HG02938 (cell line): ENCODE data around the gene TJAP1.

Experiments
- ATAC-seq: cut with Tn5 transposase; IDR thresholded peaks from one replicate; pipeline ENCODE4 v1.9.1; 2021; ENCODE audit warnings: mild to moderate bottlenecking, moderate library complexity; ENCODE audit not compliant: unreplicated experiment

TJAP1 gene, protein sequence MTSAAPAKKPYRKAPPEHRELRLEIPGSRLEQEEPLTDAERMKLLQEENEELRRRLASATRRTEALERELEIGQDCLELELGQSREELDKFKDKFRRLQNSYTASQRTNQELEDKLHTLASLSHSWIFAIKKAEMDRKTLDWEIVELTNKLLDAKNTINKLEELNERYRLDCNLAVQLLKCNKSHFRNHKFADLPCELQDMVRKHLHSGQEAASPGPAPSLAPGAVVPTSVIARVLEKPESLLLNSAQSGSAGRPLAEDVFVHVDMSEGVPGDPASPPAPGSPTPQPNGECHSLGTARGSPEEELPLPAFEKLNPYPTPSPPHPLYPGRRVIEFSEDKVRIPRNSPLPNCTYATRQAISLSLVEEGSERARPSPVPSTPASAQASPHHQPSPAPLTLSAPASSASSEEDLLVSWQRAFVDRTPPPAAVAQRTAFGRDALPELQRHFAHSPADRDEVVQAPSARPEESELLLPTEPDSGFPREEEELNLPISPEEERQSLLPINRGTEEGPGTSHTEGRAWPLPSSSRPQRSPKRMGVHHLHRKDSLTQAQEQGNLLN

DNA sequence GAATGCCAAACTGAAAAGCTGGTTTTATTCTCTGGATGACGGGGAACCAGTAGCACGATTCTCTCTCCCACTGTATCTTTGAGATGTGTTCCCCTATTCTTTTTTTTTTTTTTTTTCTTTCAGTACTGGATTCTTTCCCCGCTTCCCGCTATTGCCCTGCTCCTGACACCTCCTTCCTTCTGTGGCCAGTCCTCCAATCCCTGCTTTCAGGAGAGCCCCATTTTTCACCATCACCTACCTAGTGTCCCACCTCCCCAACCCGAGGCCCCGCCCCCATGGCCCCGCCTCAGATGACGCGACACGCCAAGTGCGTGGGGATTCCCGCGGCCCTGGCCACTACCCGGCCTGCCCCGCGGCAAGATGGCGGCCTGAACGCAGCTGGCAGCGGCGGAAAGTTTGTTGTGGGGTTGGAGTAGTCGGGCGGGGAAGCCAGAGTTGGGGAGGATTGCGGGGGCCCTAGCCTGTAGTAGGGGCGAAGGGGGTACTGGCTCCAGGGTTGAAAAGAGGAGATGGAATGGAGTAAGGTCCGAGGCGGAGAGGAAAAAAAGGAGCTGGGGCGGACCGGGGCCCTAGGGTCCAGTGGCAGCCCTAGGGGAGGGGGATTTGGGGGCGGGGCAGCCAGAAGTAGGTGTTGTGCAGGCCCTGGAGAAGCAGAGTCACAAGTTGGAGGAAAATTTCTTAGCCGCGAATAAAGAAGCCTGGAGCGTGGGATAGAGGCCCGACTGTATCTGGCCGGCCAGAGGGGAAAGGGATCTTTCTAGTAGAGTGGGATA, at the start of gene TJAP1:
Gene TJAP1, plus strand, starts transcription at position 336 of the 773 bp plus-strand sequence. CDS start 21,432 bp downstream, outside the sequence.
- ATAC-seq, result peak; percentile 78

DNA sequence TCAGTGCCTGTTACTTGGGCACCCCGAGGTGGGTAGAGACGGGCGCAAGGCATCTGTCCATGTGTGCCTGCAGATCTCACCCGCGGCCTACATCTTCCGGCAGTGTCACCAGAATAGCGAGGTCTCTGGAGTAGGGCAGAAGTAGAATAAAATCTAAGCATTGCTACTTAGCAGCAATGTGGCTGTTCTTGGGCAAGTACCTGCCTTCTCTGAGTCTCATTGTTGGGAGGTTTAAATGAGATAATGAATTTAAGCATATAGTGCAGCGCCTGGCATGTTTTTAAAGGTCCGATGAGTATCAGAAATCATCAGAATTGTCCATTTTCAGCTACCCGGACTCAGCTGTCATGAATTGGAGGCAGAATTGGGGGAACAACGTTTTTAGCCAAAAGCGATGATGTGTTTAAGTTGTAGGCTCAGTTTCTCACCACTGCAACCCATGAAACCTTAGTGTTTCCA, 49.2 kb upstream of the TJAP1 start:
- ATAC-seq, result no peak

DNA sequence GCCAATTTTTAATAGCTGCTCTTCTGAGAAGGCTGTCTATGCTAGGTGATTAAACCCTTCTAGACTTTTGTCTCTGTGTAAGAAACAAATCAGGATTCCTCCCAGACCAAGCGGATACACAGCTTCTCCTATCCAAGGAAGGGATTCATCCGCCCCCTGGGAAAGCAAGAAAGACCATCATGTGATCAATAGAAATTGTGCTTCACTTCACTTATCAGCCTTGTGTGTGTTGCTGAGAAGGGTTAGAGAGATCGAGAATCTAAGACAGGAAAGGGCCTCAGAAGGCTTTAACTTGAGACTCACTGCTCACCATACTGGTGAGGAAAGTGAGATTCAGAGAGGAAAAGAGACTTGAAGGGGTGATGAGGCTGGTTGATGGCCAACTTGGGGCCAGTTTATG, 48.5 kb upstream of the TJAP1 start:
- ATAC-seq, result no peak

DNA sequence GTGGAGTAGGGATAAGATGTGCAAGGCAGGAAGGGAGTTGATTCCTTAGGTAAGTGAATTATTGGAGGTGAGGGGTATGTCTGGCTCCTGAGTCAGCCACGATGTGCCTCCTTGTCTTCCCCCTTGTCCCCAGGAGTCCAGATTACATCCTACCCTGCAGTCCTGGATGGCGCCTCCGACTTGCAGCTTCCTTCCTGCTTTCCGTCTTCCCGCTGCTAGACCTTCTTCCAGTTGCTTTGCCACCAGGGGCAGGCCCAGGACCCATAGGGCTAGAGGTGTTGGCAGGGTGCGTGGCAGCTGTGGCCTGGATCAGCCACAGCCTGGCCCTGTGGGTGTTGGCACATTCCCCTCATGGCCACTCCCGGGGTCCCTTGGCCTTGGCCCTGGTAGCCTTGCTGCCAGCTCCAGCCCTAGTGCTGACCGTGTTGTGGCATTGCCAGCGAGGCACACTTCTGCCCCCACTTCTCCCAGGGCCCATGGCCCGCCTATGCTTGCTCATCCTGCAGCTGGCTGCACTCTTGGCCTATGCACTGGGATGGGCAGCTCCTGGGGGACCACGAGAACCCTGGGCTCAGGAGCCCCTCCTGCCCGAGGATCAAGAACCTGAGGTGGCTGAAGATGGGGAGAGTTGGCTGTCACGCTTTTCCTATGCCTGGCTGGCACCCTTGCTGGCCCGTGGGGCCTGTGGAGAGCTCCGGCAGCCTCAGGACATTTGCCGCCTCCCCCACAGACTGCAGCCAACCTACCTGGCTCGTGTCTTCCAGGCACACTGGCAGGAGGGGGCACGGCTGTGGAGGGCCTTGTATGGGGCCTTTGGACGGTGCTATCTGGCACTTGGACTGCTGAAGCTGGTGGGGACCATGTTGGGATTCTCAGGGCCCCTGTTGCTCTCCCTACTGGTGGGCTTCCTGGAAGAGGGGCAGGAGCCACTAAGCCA, 45.1 kb upstream of the TJAP1 start:
- no peak for ATAC-seq

DNA sequence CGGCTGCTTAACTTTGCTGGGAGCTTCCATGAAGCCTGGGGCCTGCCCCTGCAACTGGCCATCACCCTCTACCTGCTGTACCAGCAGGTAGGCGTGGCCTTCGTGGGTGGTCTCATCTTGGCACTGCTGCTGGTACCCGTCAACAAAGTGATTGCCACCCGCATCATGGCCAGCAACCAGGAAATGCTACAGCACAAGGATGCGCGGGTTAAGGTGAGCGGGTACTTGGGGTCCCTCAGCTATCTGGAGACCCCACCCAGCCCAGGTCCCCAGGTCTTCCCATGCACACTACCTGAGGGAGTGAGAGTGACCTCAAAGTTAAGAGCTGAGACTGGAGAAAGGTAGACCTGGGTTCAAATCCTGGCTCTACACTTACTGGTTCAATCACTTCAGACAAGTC, 44.2 kb upstream of the TJAP1 start:
- ATAC-seq, result no peak

DNA sequence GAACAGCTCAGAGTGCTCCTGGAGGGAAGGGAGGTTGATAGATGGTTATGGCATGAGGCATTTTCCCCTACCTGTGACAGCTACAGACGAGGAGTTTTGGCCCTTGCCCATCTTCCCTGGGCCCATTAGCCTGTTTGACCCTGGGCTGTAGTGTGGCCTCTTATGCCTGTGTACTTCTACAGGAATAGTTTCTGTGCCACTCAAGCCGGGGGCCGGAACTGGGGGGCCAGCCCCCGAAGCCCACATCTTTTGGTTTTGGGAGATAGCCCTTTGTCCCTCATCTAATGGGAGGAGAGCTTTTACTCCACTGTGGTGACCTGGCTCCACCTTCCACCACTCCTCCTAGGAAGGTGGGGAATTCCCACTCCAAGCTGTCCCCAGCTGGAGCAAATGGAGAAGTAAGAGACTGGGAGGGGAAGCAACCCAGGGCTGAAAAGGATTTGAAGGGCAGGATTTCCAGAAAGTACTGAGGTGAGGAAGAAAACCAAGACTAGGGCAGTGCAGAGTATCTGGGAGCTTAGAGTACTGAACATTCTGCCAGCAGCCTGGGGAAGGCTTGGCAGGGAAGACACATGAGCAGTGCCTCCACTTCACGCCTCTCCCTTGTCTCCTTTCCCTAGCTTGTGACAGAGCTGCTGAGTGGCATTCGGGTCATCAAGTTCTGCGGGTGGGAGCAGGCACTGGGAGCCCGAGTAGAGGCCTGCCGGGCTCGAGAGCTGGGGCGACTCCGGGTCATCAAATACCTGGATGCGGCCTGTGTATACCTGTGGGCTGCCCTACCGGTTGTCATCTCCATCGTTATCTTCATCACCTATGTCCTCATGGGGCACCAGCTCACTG, 43.1 kb upstream of the TJAP1 start:
- no peak for ATAC-seq

DNA sequence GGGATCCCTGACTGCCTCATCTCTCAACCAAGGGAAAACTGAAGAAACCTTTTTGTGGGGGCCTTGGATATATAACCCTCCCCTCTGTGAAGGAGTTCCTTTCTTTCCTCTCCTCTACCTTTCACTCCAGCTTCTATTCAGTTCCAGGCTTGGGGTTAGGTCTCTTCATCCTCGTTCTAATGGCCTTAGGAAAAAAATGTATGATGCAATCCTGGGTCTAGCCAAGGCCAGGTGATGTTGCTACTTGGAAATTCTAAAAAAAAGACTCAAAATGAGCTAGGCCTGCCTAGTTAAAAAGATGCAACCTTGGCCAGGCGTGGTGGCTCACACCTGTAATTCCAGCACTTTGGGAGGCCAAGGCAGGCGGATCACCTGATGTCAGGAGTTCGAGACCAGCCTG, 42.4 kb upstream of the TJAP1 start:
- no peak for ATAC-seq

DNA sequence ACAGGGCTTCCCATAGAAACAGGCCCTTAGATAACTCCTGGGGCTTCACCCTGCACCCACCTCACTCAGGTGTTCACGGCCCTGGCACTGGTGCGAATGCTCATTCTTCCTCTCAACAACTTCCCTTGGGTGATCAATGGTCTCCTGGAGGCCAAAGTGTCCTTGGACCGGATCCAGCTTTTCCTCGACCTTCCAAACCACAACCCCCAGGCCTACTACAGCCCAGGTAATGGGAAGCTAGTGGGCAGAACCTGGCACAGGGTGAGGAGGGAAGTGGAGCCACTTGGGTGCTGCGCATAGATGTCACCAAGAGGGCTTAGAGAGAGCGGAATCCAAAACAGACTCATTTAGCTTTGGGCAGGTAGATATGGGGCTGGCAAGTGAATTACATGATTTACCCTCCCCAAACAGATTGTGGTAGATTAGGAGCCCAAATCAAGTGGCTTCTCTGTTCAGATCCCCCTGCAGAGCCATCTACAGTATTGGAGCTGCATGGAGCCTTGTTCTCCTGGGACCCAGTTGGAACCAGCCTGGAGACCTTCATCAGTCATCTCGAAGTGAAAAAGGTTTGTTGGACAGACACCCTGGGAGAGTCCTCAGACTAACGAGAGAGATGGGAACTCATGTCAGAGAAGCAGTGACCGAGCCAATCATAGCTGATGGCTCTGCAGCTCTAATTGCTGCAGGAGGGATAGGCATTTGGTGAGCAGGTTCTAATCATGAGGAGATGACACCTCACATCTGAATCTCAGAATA, 41.5 kb upstream of the TJAP1 start:
- ATAC-seq, result no peak

DNA sequence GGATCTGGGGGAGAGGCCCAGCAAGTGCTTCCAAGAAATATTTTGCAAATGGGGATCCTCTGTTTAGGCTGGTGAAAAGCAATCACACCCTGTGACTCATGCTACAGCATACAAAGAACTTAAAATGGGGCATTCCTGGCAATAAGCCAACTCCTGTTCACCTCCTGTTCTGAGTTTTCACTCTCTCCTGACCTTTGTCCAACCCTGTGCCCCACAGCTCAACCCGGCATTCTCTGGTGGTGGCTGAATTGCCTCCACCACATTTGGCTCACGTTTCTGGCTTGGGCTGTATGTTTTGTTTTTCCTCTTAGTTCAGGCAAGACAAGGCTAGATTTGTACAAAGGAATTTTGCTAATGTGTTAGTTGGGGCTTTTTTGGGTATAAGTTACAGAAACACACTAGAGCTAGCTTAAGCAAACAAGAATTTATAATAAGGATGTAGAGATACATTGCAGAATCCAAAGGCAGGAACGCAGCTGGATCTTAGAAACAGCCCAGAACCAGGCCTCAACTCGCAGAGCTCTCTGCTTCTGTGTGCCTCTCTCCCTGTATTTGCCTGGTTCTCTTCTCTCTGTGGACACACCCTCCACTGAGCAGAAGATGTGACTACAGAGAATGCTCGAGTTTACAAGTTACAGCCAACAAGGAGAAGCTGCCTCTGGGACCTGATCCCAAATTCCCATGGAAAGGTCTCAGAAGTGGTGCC, 40.6 kb upstream of the TJAP1 start:
- ATAC-seq, result no peak

DNA sequence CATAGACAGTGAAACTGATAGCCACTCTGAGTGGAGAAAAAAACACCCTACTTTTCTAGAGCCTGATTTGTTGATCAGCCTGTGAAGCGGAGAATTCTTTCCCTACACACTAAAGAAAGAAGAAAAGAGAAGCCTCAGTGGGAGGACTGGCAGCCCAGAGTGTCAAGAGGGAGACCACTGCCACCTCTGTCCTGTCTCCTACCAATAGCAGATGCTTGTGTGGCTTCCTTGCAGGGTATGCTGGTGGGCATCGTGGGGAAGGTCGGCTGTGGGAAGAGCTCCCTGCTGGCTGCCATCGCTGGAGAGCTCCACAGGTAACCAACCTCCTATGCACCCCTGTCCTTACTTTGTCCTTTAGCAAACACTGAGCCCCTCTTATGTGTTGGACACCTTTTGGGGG, 39.7 kb upstream of the TJAP1 start:
- ATAC-seq, result no peak

DNA sequence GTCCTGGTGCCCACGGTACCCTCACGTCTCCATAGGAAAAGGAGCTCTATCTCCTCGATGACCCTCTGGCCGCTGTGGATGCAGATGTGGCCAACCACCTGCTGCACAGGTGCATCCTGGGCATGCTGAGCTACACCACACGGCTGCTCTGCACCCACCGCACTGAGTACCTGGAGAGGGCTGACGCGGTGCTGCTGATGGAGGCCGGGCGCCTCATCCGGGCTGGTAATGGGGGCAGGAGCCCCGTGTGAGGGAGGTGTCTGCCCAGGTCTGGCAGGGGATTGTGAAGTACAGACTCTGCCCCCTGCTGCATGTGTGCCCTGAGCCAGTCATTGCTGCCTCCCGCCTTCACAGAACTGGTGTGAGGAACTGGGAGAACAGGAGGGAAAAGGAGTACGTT, 34.4 kb upstream of the TJAP1 start:
- ATAC-seq, result no peak

DNA sequence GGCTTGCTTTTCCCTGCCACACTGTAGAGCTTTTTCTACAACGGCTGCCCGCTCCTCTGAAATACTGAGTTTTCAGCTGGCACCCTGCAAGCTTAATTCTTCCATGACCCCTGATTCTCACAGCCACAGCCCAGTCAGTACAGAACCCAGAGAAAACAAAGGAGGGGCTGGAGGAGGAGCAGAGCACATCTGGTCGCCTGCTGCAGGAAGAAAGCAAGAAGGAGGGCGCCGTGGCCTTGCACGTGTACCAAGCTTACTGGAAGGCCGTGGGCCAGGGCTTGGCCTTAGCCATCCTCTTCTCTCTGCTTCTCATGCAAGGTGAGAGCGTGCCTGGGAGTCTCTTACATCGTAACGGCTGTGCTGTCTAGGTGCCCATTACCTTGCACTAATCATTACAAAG, 33.3 kb upstream of the TJAP1 start:
- no peak for ATAC-seq

DNA sequence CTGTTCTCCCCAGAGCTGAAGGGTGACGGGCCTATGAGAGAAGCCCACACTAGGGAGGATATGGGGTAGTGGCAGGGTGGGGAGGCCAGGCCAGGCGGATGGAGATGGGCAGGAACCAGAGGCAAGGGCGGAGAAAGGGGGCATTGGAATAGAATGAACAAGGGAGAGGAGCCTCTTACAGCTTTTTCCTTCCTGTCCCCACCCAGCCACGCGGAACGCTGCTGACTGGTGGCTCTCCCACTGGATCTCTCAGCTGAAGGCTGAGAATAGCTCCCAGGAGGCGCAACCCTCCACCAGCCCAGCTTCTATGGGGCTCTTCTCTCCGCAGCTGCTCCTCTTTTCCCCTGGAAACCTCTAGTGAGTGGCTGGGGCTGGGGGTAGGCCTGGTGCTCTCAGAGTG, 32.8 kb upstream of the TJAP1 start:
- no peak for ATAC-seq

DNA sequence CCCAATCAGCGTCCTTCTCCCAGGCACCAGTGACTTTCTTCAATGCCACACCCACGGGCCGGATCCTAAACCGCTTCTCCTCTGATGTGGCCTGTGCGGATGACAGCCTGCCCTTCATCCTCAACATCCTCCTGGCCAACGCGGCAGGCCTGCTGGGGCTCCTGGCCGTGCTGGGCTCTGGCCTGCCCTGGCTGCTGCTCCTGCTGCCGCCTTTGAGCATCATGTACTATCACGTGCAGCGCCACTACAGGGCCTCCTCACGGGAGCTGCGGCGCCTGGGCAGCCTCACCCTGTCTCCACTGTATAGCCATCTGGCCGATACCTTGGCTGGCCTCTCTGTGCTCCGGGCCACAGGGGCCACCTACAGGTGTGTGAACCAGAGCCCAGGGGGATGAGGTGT, 31.8 kb upstream of the TJAP1 start:
- no peak for ATAC-seq

DNA sequence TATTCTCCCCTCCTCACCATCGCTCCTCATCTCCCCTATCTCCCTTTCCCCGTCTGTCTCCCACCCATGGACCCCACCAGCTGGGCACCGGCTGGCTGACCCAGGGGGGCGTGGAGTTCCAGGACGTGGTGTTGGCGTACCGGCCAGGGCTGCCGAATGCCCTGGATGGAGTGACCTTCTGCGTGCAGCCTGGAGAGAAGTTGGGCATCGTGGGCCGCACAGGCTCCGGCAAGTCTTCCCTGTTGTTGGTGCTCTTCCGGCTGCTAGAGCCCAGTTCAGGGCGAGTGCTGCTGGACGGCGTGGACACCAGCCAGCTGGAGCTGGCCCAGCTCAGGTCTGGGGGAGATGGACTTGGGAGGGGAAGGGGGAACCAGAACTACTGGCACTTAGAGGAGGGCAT, 29.8 kb upstream of the TJAP1 start:
- no peak for ATAC-seq

DNA sequence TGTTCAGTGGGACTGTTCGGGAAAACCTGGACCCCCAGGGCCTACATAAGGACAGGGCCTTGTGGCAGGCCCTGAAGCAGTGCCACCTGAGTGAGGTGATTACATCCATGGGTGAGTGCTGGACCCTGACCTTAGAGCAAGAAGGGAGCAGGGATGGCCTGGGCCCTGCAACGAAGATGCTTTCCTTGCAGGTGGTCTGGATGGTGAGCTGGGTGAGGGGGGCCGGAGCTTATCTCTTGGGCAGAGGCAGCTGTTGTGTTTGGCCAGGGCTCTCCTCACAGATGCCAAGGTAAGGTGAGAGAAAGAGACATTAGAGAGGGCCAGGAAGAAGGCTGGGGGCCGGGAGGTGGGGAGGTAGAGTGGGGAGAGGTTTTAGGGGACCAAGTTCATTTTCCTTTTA, 28.5 kb upstream of the TJAP1 start:
- ATAC-seq, result no peak

DNA sequence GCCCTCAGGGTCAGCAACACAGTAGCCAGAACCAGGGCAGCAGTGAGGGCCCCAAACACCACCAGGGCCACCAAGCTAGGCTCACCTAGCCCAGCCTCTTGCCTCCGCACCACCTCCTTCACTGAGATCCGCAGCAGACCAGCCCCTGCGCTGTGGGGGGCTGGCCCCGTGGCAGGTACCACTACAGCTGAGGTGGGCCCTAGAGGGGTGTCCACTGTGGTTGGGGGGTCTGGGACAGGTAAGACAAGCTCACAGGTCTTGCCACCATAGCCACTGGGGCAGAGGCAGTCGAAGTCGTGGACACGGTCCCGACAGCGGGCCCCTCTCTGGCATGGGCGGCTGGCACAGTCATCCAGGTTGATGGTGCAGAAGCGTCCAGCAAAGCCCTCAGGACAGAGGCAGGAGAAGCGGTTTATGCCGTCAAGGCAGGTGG, 26.7 kb upstream of the TJAP1 start:
- no peak for ATAC-seq

DNA sequence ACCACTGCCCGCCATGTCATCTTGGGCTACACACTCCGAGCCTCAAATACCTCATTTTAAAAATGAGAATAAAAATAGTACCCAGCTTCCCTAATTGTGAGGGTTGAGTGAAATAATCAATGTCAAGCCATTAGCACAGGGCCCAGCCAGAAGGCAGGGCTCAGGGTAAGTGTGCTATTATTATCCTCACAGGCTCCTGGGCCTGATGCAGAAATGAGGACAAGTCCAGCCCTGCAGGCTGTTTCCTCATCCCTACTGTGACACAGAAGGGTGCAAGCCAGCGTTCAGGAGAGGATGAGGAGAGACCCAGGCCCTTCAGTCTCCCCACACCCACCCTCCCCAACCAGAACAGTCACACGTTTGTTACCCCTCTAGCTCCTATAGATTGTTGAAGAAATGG, 26.0 kb upstream of the TJAP1 start:
- no peak for ATAC-seq

DNA sequence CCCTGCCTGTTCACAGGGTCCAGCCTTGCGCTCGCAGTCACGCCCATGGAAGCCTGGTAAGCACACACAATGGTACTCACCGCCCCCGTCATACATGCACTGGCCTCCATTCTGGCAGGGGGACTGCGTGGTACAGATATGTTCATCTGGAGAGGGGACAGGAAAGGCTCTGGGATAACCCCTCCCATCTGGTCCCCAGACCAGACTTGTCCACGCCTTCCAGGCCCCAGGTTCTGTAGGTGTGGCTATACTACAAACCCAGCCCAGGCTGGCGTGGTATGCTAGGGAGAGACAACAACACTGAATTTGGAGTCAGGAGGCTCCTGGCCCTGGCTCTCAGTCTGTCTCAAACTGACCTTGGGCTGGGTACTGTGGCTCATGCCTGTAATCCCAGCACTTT, 25.4 kb upstream of the TJAP1 start:
- no peak for ATAC-seq
